ENCODE measurements around the gene ARSI.

ARSI gene

GRCh38 chr5:150325426-150325825 lies 22.7 kb upstream of the ARSI start:
- DNase-seq, result no peak

- no peak for DNase-seq
Observed at GRCh38 chr5:150323819-150324218, 21.1 kb upstream of the ARSI start.

GRCh38 chr5:150323092-150323491 lies 20.4 kb upstream of the ARSI start:
- DNase-seq, result no peak

- no peak for DNase-seq
Observed at GRCh38 chr5:150322202-150322601, 19.5 kb upstream of the ARSI start.

GRCh38 chr5:150321784-150322183 lies 19.1 kb upstream of the ARSI start:
- DNase-seq, result no peak

GRCh38 chr5:150321211-150321610 lies 18.5 kb upstream of the ARSI start:
- no peak for DNase-seq

GRCh38 chr5:150320044-150320613 lies 17.4 kb upstream of the ARSI start:
- no peak for DNase-seq

- DNase-seq, result no peak
Observed at GRCh38 chr5:150319484-150319790, 16.7 kb upstream of the ARSI start.

- DNase-seq, result no peak
Observed at GRCh38 chr5:150318613-150319483, 16.1 kb upstream of the ARSI start.

- DNase-seq, result no peak
Observed at GRCh38 chr5:150317048-150318003, 14.6 kb upstream of the ARSI start.

GRCh38 chr5:150316320-150316719 lies 13.6 kb upstream of the ARSI start:
- DNase-seq, result no peak

GRCh38 chr5:150315245-150315644 lies 12.5 kb upstream of the ARSI start:
- DNase-seq, result no peak

- DNase-seq, result no peak
Observed at GRCh38 chr5:150313921-150314716, 11.4 kb upstream of the ARSI start.

GRCh38 chr5:150313501-150313900 lies 10.8 kb upstream of the ARSI start:
- no peak for DNase-seq

GRCh38 chr5:150312518-150312917 lies 9.8 kb upstream of the ARSI start:
- DNase-seq, result no peak

GRCh38 chr5:150311015-150311692 lies 8.4 kb upstream of the ARSI start:
- DNase-seq, result no peak

- DNase-seq, result no peak
Observed at GRCh38 chr5:150310246-150310645, 7.5 kb upstream of the ARSI start.

- no peak for DNase-seq
Observed at GRCh38 chr5:150309886-150310239, 7.2 kb upstream of the ARSI start.

- no peak for DNase-seq
Observed at GRCh38 chr5:150309101-150309885, 6.6 kb upstream of the ARSI start.

GRCh38 chr5:150307617-150308426 lies 5.1 kb upstream of the ARSI start:
- no peak for DNase-seq

- DNase-seq, result no peak
Observed at GRCh38 chr5:150306775-150307174, 4.1 kb upstream of the ARSI start.

Data from hematopoietic multipotent progenitor cell treated with erythropoietin and hydrocortisone succinate and interleukin-3 and kit ligand, for 6 days (in vitro differentiated cells).